ENCODE results near the gene CERS6.
"Not testable (repeated sequence)": the region's sequence is repeated elsewhere in the genome, so short reads cannot be mapped to it uniquely, and the experiment has no call there.

CERS6 gene

GRCh38 chr2:168468354-168468753 is 12.3 kb downstream of the CERS6 start:
- no peak for DNase-seq (ENCODE audit: low read depth)

GRCh38 chr2:168469281-168469988 is 13.4 kb downstream of the CERS6 start:
- no peak for DNase-seq (ENCODE audit: low read depth)

GRCh38 chr2:168470320-168471162 is 14.5 kb downstream of the CERS6 start:
- DNase-seq (ENCODE audit: low read depth): no peak

GRCh38 chr2:168471163-168471475 is 15.0 kb downstream of the CERS6 start:
- DNase-seq (ENCODE audit: low read depth): no peak

GRCh38 chr2:168475636-168476035 is 19.6 kb downstream of the CERS6 start:
- DNase-seq (ENCODE audit: low read depth): no peak

- no peak for DNase-seq (ENCODE audit: low read depth)
These were observed 22.1 kb downstream of the CERS6 start for GRCh38 chr2:168478206-168478605.

- DNase-seq (ENCODE audit: low read depth): no peak
These were observed 24.3 kb downstream of the CERS6 start for GRCh38 chr2:168480356-168480755.

- no peak for DNase-seq (ENCODE audit: low read depth)
These were observed 24.9 kb downstream of the CERS6 start for GRCh38 chr2:168480825-168481585.

GRCh38 chr2:168482269-168482668 is 26.2 kb downstream of the CERS6 start:
- DNase-seq (ENCODE audit: low read depth): no peak

- no peak for DNase-seq (ENCODE audit: low read depth)
These were observed 27.1 kb downstream of the CERS6 start for GRCh38 chr2:168482952-168483831.

- no peak for DNase-seq (ENCODE audit: low read depth)
These were observed 30.4 kb downstream of the CERS6 start for GRCh38 chr2:168486477-168486876.

- DNase-seq (ENCODE audit: low read depth): no peak
These were observed 34.2 kb downstream of the CERS6 start for GRCh38 chr2:168490015-168490874.

- DNase-seq (ENCODE audit: low read depth): no peak
These were observed 35.0 kb downstream of the CERS6 start for GRCh38 chr2:168490946-168491605.

- not testable (repeated sequence) for DNase-seq (ENCODE audit: low read depth)
These were observed 35.7 kb downstream of the CERS6 start for GRCh38 chr2:168491728-168492127.

GRCh38 chr2:168493219-168493618 is 37.1 kb downstream of the CERS6 start:
- not testable (repeated sequence) for DNase-seq (ENCODE audit: low read depth)

GRCh38 chr2:168494190-168494711 is 38.2 kb downstream of the CERS6 start:
- no peak for DNase-seq (ENCODE audit: low read depth)

GRCh38 chr2:168495524-168495923 is 39.5 kb downstream of the CERS6 start:
- DNase-seq (ENCODE audit: low read depth): no peak

- DNase-seq (ENCODE audit: low read depth): no peak
These were observed 40.8 kb downstream of the CERS6 start for GRCh38 chr2:168496906-168497305.

GRCh38 chr2:168499500-168499899 is 43.4 kb downstream of the CERS6 start:
- no peak for DNase-seq (ENCODE audit: low read depth)

GRCh38 chr2:168500516-168500915 is 44.4 kb downstream of the CERS6 start:
- DNase-seq (ENCODE audit: low read depth): no peak
